Retina (tissue), 1 donor: ENCODE data around the gene ZDHHC21.
"Not testable (repeated sequence)": the region's sequence is repeated elsewhere in the genome, so short reads cannot be mapped to it uniquely, and the experiment has no call there.

Experiments
- DNase-seq: peaks from one replicate; pipeline ENCODE4 v3.0.0-alpha.2; 2016

The ZDHHC21 gene

GRCh38 chr9:14693251-14693861 is at the start of gene ZDHHC21:
Gene ZDHHC21, minus strand, starts transcription at chr9:14693432. Its CDS starts 19,092 bp downstream, at chr9:14674340.
- peak; percentile 87 for DNase-seq

GRCh38 chr9:14741369-14741768 is 48.1 kb upstream of the ZDHHC21 start:
- no peak for DNase-seq

GRCh38 chr9:14733133-14733532 is 39.9 kb upstream of the ZDHHC21 start:
- no peak for DNase-seq

- DNase-seq: no peak
Observed at GRCh38 chr9:14731294-14731981, 38.2 kb upstream of the ZDHHC21 start.

GRCh38 chr9:14730461-14730898 is 37.2 kb upstream of the ZDHHC21 start:
- no peak for DNase-seq

- peak; percentile 18 for DNase-seq
Observed at GRCh38 chr9:14723301-14723700, 30.1 kb upstream of the ZDHHC21 start.

GRCh38 chr9:14722391-14723035 is 29.3 kb upstream of the ZDHHC21 start, which contains the start of gene CER1:
Gene CER1, minus strand, starts transcription at chr9:14722733. Its CDS starts 61 bp downstream, at chr9:14722672.
- DNase-seq: peak; percentile 37

GRCh38 chr9:14719231-14719923 is 26.1 kb upstream of the ZDHHC21 start:
- no peak for DNase-seq

GRCh38 chr9:14715102-14715501 is 21.9 kb upstream of the ZDHHC21 start:
- DNase-seq: no peak

GRCh38 chr9:14713187-14713767 is 20.0 kb upstream of the ZDHHC21 start:
- DNase-seq: no peak

- DNase-seq: no peak
Observed at GRCh38 chr9:14710804-14711203, 17.6 kb upstream of the ZDHHC21 start.

- no peak for DNase-seq
Observed at GRCh38 chr9:14706530-14707140, 13.4 kb upstream of the ZDHHC21 start.

GRCh38 chr9:14705079-14705478 is 11.8 kb upstream of the ZDHHC21 start:
- DNase-seq: no peak

GRCh38 chr9:14704281-14704680 is 11.0 kb upstream of the ZDHHC21 start:
- DNase-seq: no peak

GRCh38 chr9:14702200-14702720 is 9.0 kb upstream of the ZDHHC21 start:
- DNase-seq: no peak

GRCh38 chr9:14692470-14693250 is 572 bp downstream of the ZDHHC21 start:
- peak; percentile 67 for DNase-seq

GRCh38 chr9:14690948-14691730 is 2.1 kb downstream of the ZDHHC21 start:
- no peak for DNase-seq

GRCh38 chr9:14687042-14687719 is 6.1 kb downstream of the ZDHHC21 start:
- DNase-seq: no peak

GRCh38 chr9:14686168-14686567 is 7.1 kb downstream of the ZDHHC21 start:
- no peak for DNase-seq

GRCh38 chr9:14682616-14683015 is 10.6 kb downstream of the ZDHHC21 start:
- DNase-seq: not testable (repeated sequence)
